ENCODE data around the gene IGFALS. TPM values are rescaled to one million over a fixed set of nuclear protein-coding genes. Genes with fewer than 3 reads are reported as not detected.

Gene IGFALS
- total RNA-seq, 1 experiment from 2014 or later = not detected

DNA sequence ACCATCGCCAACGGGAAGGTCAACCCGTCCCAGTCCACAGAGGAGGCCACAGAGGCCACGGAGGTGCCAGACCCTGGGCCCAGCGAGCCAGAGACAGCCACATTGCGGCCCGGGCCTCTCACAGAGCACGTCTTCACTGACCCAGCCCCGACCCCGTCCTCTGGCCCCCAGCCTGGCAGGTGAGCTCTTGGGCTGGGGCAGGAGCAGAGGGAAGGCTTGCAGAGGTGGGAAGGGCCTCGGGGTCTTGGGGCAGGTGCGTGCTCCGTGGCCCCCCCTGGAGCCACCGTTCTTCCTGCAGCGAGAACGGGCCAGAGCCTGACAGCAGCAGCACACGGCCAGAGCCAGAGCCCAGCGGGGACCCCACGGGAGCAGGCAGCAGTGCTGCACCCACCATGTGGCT, 27.3 kb downstream of the IGFALS start:
- no peak for DNase-seq (ENCODE audit: low read depth)

DNA sequence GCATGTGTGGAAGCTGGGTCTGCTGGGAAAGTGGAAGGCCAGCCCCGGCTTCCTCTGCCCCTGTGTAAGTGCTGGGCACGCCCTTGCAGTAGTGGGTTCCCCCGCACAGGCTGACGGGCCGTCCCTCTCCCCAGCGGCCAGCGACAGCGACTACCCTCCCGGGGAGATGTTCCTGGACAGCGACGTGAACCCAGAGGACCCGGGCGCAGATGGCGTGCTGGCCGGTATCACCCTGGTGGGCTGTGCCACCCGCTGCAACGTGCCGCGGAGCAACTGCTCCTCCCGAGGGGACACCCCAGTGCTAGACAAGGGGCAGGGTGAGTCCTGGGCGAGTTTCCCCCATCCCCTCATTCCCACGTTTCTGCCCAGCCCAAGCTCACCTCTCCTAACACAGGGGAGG, 27.7 kb downstream of the IGFALS start:
- DNase-seq (ENCODE audit: low read depth) = no peak

DNA sequence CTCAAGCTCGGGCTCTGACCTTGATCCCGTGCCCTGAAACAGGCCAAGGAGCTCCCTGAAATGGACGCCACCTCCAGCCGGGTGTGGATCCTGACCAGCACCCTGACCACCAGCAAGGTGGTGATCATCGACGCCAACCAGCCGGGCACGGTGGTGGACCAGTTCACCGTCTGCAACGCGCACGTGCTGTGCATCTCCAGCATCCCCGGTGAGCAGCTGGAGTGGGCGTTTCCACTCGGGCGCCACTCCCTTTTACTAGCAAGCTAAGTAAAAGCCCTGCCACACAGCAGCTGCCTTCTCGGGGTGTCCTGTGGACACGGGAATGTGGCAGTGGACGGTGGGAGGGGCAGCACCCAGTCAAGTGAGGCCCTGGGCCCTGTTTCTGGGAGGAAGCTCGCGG, 28.5 kb downstream of the IGFALS start:
- DNase-seq (ENCODE audit: low read depth) = no peak

DNA sequence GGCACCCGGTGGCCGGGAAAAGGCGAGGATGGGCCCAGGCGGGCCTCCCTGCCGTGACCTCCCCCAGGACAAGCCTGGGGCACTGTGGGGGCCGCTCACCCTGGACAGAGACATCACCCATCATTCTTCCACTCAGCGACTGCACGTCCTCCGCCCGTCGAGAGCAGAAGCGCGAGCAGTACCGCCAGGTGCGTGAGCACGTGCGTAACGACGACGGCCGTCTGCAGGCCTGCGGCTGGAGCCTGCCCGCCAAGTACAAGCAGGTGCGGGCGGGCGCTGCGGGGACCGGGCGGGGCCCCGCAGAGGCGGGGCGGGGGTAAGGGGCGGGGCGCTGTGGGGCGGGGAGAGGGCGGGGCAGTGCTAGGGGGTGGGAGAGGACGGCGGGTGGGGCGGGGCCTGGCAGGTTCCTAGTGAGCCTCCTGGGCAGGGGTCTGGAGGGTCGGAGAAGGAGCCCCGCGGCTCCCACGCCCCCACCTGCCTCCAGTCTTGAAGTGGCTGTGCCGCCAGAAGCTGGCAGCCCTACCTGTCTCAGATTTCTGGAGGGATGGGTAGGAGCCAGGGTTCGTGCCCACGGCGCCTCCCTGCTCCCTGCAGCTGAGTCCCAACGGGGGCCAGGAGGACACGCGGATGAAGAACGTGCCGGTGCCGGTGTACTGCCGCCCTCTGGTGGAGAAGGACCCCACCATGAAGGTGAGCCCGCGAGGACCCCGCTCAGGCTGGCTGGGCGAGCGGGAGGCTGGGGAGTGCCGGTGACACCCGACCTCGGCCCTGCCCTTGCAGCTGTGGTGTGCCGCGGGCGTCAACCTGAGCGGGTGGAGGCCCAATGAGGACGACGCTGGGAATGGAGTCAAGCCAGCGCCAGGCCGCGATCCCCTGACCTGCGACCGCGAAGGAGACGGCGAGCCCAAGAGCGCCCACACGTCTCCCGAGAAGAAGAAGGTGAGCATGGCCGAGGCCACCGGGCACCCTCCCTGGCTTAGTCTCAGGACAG, 29.7 kb downstream of the IGFALS start:
- DNase-seq (ENCODE audit: low read depth) = no peak

DNA sequence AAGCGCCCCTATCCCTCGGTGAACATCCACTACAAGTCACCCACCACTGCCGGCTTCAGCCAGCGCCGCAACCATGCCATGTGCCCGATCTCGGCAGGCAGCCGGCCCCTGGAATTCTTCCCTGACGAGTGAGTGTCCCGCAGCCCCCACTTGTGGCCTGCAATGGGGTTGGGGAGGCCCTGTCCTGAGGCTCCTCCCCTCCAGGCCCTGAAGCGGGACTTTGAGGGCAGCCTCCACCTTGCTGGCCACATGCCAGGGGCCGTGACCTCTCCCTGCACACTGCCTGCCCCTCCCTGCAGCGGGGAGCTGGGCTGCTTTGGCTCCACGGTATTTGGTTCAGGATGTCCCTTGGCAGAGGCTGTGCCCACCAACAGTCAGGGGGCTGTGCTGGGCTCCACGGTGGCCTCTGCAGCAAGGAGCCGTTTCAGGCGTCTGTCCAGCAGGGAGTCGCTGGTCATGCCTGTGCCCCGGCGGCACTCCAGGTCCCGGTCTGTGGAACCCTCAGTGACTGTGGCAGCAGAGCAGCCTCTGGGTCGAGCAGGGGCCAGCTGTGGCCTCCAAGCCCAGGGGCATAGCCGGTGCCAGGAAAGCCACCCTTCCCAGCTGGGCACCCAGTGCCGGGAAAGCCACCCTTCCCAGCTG, 30.5 kb downstream of the IGFALS start:
- no peak for DNase-seq (ENCODE audit: low read depth)

DNA sequence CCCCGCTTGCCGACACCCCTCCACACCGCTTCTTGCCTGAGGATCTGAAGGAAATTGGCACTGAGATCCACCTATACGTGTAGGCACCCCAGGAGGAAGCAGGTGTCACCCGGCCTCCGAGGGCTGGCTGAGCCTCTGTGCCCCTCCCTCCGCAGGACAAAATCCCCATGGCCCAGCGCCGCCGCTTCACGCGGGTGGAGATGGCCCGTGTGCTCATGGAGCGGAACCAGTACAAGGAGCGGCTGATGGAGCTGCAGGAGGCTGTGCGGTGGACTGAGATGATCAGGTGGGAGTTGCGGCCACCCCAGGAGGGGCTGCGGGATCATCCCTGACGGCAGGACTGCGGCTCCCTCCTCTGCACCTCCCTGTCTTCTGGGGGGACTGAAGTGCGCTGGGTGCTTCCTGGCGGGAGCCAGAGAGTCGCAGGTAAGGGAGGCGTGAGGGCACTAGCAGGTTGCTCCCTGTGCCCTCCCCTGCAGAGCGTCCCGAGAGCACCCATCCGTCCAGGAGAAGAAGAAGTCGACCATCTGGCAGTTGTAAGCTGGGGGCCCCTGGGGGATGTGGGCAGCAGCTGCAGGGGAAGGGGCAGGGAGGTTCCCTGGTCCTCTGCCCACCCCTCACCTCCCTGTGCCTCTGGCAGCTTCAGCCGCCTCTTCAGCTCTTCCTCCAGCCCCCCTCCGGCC, 31.2 kb downstream of the IGFALS start:
- no peak for DNase-seq (ENCODE audit: low read depth)

DNA sequence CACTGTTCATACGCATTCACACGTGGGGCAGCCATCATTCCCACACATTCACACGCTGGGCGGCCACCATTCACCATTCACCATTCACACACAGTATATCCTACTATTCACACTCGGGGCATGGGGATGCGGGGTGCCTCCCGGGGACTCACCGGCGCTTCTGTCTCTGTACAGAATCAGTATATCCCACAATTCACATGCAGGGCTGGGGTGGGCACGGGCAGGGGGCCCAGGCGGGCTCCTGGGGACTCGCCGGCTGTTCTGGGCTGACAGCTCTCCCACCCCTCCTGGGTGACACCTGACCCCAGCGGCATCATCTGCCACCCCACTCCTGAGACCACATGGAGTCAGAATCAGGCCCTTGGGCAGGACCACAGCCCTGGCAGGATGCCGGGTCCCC, 31.8 kb downstream of the IGFALS start:
- DNase-seq (ENCODE audit: low read depth) = no peak

DNA sequence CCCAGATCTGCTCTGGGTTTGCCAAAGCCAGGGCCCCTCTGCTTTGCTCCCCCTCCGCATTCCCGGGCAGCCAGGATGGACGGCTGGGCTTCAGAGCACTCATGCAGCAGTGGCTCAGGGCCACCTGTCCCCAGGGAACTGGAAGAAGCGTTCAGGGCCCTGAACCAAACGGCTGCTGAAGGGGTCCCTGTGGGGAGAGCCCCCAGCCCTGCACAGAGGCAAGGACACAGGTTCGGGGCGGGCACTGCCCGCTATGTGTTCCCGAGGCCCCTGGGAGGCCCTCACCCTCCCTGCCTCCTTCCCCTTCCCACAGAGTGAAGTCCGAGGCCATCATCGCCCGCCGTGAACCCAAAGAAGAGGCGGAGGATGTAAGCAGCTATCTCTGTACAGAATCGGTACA, 32.6 kb downstream of the IGFALS start:
- DNase-seq (ENCODE audit: low read depth) = no peak

DNA sequence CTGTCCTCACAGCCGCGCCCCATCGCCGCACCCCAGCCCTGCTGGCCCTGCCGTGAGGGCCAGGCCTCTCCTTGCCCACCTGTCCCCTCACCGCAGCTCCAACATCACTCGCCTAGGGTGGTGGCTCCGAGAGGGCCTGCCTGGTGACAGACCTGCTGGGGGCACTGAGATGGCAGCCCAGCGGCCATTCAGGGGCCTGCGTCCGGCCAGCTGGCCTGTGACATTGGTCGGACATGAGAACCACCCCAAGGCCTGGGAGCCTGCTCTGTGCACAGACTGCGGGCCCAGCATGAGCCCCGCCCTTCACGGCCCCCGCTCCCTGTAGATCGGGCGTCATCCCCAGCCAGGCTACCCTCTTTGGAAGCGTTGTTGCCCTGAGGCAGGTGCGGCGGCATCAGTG, 34.0 kb downstream of the IGFALS start:
- no peak for DNase-seq (ENCODE audit: low read depth)

DNA sequence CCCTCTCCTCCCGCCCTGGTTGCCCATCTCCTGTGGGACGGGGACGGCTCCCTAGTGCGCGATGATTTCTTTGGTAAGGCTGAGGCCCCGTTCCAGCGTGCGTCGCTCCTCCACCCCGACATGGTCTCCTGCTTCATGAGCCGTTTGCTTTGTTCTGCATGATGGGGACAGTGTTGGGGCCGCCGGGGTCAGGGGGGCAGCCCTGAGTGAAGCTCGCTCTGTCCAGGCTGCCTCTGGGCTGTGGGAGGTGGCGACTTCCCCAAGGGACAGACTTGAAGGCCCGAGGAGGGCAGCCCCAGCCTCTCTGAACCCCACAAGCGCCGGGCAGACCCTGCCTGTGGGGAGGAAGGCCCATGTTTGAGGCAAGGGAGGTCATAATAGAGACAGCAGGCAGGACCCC, 34.6 kb downstream of the IGFALS start:
- DNase-seq (ENCODE audit: low read depth) = no peak

DNA sequence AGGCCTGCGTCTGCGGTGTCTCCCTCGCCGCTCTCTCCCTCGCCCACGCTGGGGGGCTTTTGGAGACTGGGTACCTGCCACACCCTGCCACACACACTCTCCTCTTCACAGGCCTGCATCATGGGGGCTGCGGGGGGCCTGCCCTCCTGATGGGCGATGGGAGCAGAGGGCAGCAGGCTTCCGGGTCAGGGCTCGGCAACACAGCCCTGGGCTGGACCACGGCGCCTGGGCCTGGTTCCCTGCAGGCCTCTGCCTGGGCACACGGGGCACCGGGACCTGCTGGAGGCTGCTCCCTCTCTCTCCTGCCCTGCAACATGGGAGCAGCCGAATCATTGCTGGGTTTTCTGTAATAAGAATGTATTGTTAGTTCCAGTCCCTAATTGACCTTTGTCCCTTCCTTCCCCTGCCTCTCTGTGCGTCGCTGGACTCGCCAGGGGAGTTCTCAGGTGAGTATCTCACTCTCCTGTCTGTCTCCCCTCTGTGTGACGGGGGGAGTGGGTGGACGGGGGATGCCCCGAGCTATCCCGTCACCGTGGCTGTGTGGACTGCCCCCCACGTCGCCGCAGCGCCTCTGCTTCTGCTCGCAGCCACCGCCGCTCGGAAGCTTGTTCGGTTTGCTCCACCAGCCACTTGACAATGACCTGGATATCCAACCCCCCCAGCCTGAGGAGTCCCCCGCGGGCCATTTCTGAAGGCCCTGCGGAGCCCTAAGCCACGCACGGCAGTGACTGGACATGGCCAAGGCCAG, 35.6 kb downstream of the IGFALS start:
- DNase-seq (ENCODE audit: low read depth) = no peak

DNA sequence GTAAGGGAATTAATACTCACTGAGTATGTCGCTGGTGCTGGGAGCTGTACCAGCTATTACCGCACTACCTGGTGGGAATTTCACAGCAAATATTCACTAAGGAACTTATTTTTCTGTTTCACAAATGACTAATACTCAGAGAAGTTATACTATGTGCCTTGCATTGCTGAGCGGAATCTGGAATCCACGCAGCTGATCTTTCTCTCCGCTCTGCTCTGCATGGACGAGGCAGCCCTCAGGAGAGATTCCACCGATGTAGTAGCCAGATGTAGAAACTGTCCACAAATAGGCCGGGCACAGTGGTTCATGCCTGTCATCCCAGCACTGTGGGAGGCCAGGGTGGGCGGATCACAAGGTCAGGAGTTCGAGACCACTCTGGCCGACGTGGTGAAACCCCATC, 39.3 kb downstream of the IGFALS start:
- DNase-seq (ENCODE audit: low read depth) = no peak

DNA sequence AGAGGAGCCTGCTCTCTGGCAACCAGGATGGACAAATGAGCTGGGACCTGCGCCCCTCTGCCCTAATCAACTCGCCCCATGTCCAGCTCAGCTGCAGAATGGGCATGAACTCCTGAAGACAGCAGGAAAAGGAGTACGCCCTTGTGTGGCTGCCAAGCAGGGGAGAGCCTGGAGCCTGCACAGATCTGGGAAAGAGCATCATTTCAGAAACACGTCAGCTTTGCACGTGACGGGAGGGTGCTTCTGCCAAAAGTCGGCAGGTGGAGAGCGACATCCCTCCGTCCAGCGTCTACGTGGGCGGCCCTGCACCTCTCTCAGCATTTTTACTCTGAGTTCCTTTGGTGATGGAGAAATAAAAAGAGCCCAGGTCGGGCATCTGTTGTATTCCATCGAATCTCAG, 40.7 kb downstream of the IGFALS start:
- no peak for DNase-seq (ENCODE audit: low read depth)

DNA sequence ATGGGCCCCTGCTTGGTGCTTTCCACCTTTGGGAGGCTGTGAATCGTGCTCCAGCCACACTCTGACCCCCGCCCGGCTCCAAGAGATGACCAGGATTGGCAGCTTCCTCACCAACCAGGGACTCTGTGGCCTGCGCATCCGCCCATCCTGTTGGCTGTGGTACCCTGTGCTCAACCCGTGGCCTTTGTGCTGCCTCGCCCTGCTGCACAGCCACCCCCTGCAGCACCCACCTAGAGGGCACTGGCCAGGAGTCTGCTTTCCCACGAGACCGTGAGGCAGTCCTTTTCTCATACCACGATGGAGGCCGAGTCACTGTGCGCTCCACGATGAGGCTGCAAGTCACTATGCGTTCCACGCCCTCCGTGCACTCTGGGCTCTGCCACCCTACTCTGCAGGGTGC, 41.6 kb downstream of the IGFALS start:
- no peak for DNase-seq (ENCODE audit: low read depth)

DNA sequence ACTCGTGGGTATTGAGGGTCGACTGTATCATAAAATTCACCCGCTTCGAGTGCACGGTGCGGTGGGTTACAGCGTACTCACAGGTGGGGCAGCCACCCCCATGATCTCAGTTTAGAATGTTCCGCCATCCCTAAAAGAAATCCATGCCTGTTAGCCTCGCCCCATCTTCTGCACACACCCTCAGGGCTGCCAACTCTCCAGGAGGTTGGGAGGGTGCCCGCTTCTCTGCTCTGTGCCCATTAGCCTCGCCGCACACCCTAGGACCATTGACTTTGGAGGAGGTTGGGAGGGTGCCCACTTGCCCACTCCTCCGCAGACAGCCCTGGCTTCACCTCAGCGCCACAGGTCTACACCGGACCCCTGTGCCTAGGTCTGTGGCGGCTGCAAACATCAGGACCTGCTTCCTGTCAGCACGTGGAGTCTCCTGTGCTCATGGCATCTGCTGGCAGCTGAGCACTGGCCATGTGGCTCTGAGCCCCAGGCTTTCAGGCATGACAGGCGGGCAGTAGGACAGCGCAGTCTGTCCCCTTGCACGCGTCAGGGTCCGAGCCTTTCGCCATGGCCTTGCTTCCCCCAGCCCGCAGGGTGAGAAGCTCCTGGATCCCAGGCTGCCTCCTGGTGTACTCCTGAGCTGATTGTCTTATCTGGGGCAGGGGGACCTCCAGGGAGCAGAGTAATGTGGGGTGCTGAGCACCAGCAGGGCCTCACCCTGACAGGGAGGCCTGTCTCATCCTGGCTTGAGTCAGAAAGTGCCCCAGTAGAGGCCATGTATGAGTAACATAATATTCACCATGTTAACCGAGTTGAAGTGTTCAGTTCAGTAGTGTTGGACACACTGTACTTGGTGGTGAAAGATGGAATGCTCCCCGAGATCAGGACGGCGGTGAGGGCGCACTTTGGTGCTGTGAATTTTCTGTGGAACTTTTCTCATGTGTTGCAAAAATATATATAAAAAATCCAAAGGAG, 44.1 kb downstream of the IGFALS start:
- DNase-seq (ENCODE audit: low read depth) = no peak

DNA sequence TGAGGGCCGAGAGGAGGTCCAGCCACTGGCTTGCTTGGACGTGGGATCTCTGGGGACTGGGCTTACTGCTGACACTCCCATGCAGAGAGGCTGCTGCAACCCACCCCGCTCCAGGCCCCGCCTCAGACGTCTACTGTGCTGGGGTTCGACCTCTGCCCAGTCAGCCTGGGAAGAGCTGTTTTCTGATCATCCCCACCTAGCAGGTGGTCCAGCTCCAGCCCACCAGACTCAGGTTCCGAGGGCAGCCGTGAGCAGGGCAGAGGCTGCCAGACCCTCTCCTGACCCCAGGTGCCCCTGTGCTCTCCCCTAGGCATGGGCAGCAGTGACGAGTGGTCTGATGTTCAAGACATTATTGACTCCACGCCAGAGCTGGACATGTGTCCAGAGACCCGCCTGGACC, 45.6 kb downstream of the IGFALS start:
- DNase-seq (ENCODE audit: low read depth) = no peak

DNA sequence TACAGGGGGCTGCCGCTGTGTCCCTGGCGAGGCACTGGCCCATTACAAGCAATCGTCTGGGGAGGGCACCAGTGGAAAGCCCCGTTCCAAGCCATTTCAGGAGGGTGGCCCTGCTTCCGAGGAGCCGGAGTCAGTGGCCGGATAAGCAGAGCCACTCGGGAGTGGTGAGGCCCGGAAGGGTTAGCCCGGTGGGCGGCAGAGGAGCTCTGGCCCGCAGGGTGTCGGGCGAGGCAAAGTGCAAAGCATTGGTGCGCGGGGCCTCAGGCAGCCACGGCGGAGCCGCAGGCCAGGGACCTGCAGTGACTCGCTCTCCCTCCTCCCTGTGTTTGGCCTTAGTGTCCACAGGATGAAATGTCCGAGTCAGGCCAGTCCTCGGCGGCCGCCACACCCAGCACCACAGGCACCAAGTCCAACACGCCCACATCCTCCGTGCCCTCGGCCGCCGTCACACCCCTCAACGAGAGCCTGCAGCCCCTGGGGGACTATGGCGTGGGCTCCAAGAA, 46.8 kb downstream of the IGFALS start:
- DNase-seq (ENCODE audit: low read depth) = peak; percentile 84

DNA sequence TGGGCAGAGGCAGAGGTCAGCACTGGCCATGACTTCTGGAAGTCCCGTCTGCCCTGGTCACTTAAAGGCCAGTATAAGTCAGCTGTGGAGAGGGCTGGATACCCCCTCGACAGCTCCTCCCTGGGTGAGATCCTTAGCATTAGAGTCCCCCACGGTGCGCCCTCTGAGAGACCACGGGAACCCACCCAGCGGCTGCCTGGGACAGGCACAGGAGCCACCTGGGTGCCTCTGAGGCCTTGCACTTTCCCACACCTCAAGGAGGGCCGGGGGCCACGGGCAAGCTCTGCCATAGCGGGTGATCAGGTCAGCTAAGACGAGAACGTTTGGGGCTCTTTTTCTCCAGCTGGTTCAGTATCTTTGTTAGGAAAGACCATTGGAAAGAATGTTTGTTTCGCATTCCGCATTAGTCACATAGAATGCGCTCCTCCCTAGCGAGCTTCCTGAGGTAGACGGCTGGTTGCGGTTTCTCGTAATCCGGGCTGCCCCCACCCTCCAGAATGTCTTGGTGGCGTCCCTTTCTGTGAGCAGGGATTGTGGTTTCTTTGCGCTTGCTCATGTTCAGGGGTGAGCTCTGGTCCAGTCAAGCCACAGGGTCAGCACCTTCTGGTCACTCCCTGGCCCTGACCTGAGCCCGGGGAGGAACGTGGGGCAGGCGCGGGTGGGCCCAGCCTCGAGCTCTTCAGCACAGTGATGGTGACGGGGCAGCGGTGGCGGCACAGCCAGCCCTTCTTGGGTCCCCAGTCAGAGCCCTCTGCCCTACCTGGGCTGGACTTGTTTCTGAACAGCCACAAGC, 47.4 kb downstream of the IGFALS start:
- DNase-seq (ENCODE audit: low read depth) = peak; percentile 94

DNA sequence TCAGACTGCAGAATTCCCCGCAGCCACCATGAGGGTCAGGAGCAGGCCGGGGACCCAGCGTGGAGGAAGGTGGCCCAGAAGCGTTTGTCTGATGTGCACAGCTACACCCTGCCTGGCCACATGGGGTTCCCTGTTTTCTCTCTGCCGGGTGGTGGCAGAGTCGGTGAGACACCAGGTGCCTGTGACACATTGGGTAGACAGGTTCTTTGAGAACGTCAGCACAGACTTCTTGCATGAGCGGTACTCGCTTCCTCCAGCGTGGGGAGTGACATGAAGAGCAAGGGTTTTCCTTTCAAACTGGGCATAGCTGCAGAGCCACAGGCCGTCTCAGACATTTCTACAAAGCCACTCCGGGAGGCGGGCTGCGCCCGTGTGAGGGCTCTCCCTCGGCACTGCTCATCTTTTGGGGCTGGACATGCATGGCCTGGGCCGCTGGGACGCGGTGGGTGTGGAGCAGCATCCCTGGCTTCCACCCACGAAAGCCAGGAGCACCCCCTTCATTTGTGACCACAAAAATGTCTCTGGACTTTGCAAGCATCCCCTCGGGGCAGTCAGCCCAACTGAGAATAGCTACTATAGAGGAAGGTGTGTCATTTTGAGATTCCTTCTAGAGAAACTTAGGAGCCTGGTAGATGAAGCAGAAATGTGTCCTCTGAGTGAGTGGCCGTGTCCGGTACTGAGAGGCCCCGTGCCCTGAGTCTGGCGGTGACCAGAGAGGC, 48.2 kb downstream of the IGFALS start:
- DNase-seq (ENCODE audit: low read depth) = peak; percentile 63

Data from Daoy (cell line).